ENCODE results near the gene INO80B. TPM values are rescaled to one million over a fixed set of nuclear protein-coding genes. Genes with fewer than 3 reads are reported as not detected.

Gene INO80B
- polyA plus RNA-seq, 2 of the 4 experiments (the other 2 are of a cell fraction) = 19.9 to 74.6 TPM

- DNase-seq (ENCODE audit: low read depth in 1 of 2, low spot score in 1 of 2) = no peak
- no peak for TF ChIP-seq HES2 (IDR thresholded peaks at IDR 0.05)
- FAIRE-seq = no peak
- POLR2A ChIA-PET = interaction anchor here (0.5 to 2.5 kb wide), 11 partner anchors 9 to 92 kb away, joined by 3 to 23 read pairs (median 5); partner anchors contain the start of genes C2orf81, CCDC142, INO80B and MRPL53
- WGBS (ENCODE audit: missing lambda C conversion rate) = 42% methylated on average over 12 of the region's 14 CpGs
- Histone ChIP-seq H3K9me3 (no peaks in the 10 kb centered on the region), H3K4me1 (peaks cover 34% of the 10 kb centered on the region), H3K4me2 (peak overlapping the region; percentile 93), H3K27ac (peak overlapping the region; percentile 86 to 89), H3K4me3 (peak overlapping the region; percentile 53)
- CTCF ChIA-PET = interaction anchor here (0.8 to 2.6 kb wide), 17 partner anchors 8 to 190 kb away, joined by 3 to 9 read pairs (median 4); partner anchors contain the start of genes CCDC142, TTC31 and WBP1
- ATAC-seq = peak; percentile 37 to 61
These were observed 15.0 kb upstream of the INO80B start for GRCh38 chr2:74439803-74440377.

- Histone ChIP-seq H3K4me1 (peaks cover 34% of the 10 kb centered on the region), H3K9me3 (no peaks in the 10 kb centered on the region), H3K27ac (peak overlapping the region; percentile 86 to 89), H3K4me3 (peak overlapping the region; percentile 53), H3K4me2 (peak overlapping the region; percentile 93)
- no peak for FAIRE-seq
- peak; percentile 96 to 99 for ATAC-seq
- ChIA-PET POLR2A (interaction anchor here (0.5 to 2.5 kb wide), 11 partner anchors 8 to 92 kb away, joined by 3 to 23 read pairs (median 5); partner anchors contain the start of genes C2orf81, CCDC142, INO80B and MRPL53), CTCF (interaction anchor here (0.9 to 2.6 kb wide), 14 partner anchors 8 to 191 kb away, joined by 3 to 9 read pairs (median 4); partner anchors contain the start of genes CCDC142, TTC31 and WBP1)
- WGBS (ENCODE audit: missing lambda C conversion rate) = 37% methylated on average over 32 of the region's 45 CpGs
- peak; percentile 85 to 100 for DNase-seq (ENCODE audit: low read depth in 1 of 2, low spot score in 1 of 2)
- no peak for TF ChIP-seq CEBPB (IDR thresholded peaks at IDR 0.05)
- TF ChIP-seq SREBF2 (IDR thresholded peaks at IDR 0.05) = no peak
- TF ChIP-seq RNF2 (IDR thresholded peaks at IDR 0.05; ENCODE audit: borderline replicate concordance, low read depth) = no peak
- TF ChIP-seq HDAC2 (IDR thresholded peaks at IDR 0.05) = no peak
- no peak for TF ChIP-seq CTCF (IDR thresholded peaks at IDR 0.05)
- TF ChIP-seq USF2 (IDR thresholded peaks at IDR 0.05) = no peak
- TF ChIP-seq RARB (CRISPR knock-in tag; IDR thresholded peaks at IDR 0.05) = no peak
- TF ChIP-seq HMGXB4 (CRISPR knock-in tag; IDR thresholded peaks at IDR 0.05; ENCODE audit: borderline replicate concordance) = no peak
- no peak for TF ChIP-seq ESRRA (IDR thresholded peaks at IDR 0.05; ENCODE audit: borderline replicate concordance, low read length)
- TF ChIP-seq MAFK (IDR thresholded peaks at IDR 0.05; ENCODE audit: partially characterized antibody) = no peak
- TF ChIP-seq POLR2AphosphoS2 (conservative IDR thresholded peaks at IDR 0.05; ENCODE audit: low read length) = no peak
- TF ChIP-seq, protein P1, sequence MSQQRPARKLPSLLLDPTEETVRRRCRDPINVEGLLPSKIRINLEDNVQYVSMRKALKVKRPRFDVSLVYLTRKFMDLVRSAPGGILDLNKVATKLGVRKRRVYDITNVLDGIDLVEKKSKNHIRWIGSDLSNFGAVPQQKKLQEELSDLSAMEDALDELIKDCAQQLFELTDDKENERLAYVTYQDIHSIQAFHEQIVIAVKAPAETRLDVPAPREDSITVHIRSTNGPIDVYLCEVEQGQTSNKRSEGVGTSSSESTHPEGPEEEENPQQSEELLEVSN (IDR thresholded peaks at IDR 0.05; ENCODE audit: borderline replicate concordance, low read depth) = peak; percentile 83
- TF ChIP-seq ZC3H11A (IDR thresholded peaks at IDR 0.05) = no peak
- TF ChIP-seq, protein P2, sequence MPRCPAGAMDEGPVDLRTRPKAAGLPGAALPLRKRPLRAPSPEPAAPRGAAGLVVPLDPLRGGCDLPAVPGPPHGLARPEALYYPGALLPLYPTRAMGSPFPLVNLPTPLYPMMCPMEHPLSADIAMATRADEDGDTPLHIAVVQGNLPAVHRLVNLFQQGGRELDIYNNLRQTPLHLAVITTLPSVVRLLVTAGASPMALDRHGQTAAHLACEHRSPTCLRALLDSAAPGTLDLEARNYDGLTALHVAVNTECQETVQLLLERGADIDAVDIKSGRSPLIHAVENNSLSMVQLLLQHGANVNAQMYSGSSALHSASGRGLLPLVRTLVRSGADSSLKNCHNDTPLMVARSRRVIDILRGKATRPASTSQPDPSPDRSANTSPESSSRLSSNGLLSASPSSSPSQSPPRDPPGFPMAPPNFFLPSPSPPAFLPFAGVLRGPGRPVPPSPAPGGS (IDR thresholded peaks at IDR 0.05) = peak; percentile 86
- no peak for TF ChIP-seq KDM5A (IDR thresholded peaks at IDR 0.05)
- no peak for TF ChIP-seq CHD4 (IDR thresholded peaks at IDR 0.05; ENCODE audit: borderline replicate concordance)
- TF ChIP-seq FOXS1 (CRISPR knock-in tag; IDR thresholded peaks at IDR 0.05) = no peak
- TF ChIP-seq ZFP36 (IDR thresholded peaks at IDR 0.05; ENCODE audit: borderline replicate concordance, partially characterized antibody) = no peak
- no peak for TF ChIP-seq JUNB (IDR thresholded peaks at IDR 0.05)
- no peak for TF ChIP-seq CHD2 (IDR thresholded peaks at IDR 0.05; ENCODE audit: low read length, partially characterized antibody)
- TF ChIP-seq MAZ (IDR thresholded peaks at IDR 0.05; ENCODE audit: borderline replicate concordance, low read depth, low read length) = no peak
- peak; percentile 78; the same call in 1 of the 2 replicates for TF ChIP-seq PHF8 (IDR thresholded peaks at IDR 0.05; ENCODE audit: borderline replicate concordance, low read depth)
- TF ChIP-seq HOXB13 (CRISPR knock-in tag; IDR thresholded peaks at IDR 0.05; ENCODE audit: low read depth) = no peak
- TF ChIP-seq EHF (CRISPR knock-in tag; IDR thresholded peaks at IDR 0.05) = no peak
- TF ChIP-seq ZSCAN20 (CRISPR knock-in tag; IDR thresholded peaks at IDR 0.05) = no peak
- TF ChIP-seq POLR2A (IDR thresholded peaks at IDR 0.05; ENCODE audit: low read length) = peak; percentile 94
- no peak for TF ChIP-seq RFX5 (IDR thresholded peaks at IDR 0.05)
- TF ChIP-seq EP300 (IDR thresholded peaks at IDR 0.05) = no peak
- no peak for TF ChIP-seq BHLHE40 (IDR thresholded peaks at IDR 0.05; ENCODE audit: low read depth, low read length)
These were observed 14.3 kb upstream of the INO80B start for GRCh38 chr2:74440378-74441169.
